ENCODE measurements around the gene ARHGAP20. TPM values are rescaled to one million over a fixed set of nuclear protein-coding genes. Genes with fewer than 3 reads are reported as not detected.

Gene ARHGAP20
- total and polyA plus RNA-seq, 2 experiments from 2014 or later: 0.31 TPM; not detected in 1

DNA sequence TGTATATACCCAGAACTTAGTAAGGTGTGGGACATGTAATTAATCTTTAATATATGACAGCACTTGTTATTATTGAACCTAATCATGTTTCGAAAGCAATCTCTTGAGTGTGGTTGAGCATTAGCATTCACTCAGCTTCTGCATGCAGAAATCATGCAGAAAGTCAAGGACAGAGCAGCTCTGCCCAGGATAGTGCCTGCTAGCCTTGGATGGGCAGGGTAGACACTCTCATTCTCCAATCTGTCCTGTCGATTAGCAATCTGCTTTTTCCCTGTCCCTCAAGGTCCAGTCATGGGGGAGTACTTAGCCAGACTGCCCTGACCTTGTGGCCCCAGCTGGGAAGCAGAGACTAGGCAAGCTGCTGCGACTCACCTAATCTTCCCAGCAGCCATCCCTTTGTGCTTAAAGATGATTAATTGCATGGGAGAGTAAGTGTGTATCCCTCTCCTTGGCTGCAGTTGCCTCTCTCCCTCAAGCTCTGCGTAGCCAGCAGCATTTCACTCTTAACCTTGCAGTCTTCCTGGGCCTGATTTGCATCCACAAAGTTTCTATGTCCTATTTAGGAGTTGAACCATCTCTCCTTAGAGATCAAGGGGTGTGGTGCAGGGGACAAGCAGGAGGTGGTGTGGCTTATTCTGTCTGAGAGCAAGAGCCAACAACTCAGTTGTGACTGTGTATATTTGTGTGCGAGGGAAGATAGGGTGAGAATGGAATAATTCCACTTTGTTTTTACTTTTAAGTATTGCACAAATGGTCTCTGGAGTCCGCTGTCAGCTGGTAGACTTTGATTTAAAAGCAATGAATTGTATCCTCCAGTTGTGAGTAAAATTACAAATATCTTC, 181.1 kb downstream of the ARHGAP20 start:
- no peak overlapping the region for H3K4me2 ChIP-seq
- no peaks in the 10 kb centered on the region for H3K79me2 ChIP-seq (replicated peaks; ENCODE audit: insufficient read depth)
- H3K4me3 Mint-ChIP-seq: no peak overlapping the region
- H4K20me1 ChIP-seq (replicated peaks; ENCODE audit: insufficient read depth): no peaks in the 10 kb centered on the region
- H3K36me3 ChIP-seq (ENCODE audit: insufficient read depth): no peaks in the 10 kb centered on the region
- no peaks in the 10 kb centered on the region for H3K4me1 Mint-ChIP-seq
- peaks cover 32% of the 10 kb centered on the region for H3K9me3 Mint-ChIP-seq
- TF ChIP-seq NANOG (IDR thresholded peaks at IDR 0.05; ENCODE audit: borderline replicate concordance): no peak
- no peak for TF ChIP-seq ZNF462 (CRISPR knock-in tag; IDR thresholded peaks at IDR 0.05)
- no peak for TF ChIP-seq EZH2 (IDR thresholded peaks at IDR 0.05; ENCODE audit: low read depth, unreplicated experiment)
- TF ChIP-seq ZNF114 (CRISPR knock-in tag; IDR thresholded peaks at IDR 0.05): no peak
- TF ChIP-seq JUNB (IDR thresholded peaks at IDR 0.05; ENCODE audit: unreplicated experiment): no peak
- no peak for TF ChIP-seq REST (IDR thresholded peaks at IDR 0.05; ENCODE audit: unreplicated experiment)
- no peak for TF ChIP-seq ETS1 (IDR thresholded peaks at IDR 0.05)
- no peak for TF ChIP-seq EZH2phosphoT487 (IDR thresholded peaks at IDR 0.05; ENCODE audit: unreplicated experiment)
- no peak for TF ChIP-seq POLR2AphosphoS5 (IDR thresholded peaks at IDR 0.05; ENCODE audit: low read depth)
- TF ChIP-seq CREB1 (CRISPR knock-in tag; IDR thresholded peaks at IDR 0.05; ENCODE audit: low read depth): no peak
- TF ChIP-seq STAT1 (IDR thresholded peaks at IDR 0.05; ENCODE audit: unreplicated experiment): no peak
- TF ChIP-seq, protein P1, sequence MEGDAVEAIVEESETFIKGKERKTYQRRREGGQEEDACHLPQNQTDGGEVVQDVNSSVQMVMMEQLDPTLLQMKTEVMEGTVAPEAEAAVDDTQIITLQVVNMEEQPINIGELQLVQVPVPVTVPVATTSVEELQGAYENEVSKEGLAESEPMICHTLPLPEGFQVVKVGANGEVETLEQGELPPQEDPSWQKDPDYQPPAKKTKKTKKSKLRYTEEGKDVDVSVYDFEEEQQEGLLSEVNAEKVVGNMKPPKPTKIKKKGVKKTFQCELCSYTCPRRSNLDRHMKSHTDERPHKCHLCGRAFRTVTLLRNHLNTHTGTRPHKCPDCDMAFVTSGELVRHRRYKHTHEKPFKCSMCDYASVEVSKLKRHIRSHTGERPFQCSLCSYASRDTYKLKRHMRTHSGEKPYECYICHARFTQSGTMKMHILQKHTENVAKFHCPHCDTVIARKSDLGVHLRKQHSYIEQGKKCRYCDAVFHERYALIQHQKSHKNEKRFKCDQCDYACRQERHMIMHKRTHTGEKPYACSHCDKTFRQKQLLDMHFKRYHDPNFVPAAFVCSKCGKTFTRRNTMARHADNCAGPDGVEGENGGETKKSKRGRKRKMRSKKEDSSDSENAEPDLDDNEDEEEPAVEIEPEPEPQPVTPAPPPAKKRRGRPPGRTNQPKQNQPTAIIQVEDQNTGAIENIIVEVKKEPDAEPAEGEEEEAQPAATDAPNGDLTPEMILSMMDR (conservative IDR thresholded peaks at IDR 0.05; ENCODE audit: low read depth in 2 of 2): no peak
- TF ChIP-seq ZNF331 (CRISPR knock-in tag; IDR thresholded peaks at IDR 0.05; ENCODE audit: low read depth): no peak
- peaks cover 8% of the 10 kb centered on the region; the same call in 2 of the 3 replicates for H3K36me3 Mint-ChIP-seq (ENCODE audit: low read depth)
- no peak overlapping the region for H3K27ac ChIP-seq (ENCODE audit: low read depth)
- no peak for ATAC-seq
- H2AFZ ChIP-seq: no peak overlapping the region
- H3K27me3 ChIP-seq (ENCODE audit: insufficient read depth): no peaks in the 10 kb centered on the region
- H3K4me1 ChIP-seq (ENCODE audit: insufficient read depth): no peaks in the 10 kb centered on the region
- peaks cover 10% of the 10 kb centered on the region for H3K9me2 ChIP-seq (ENCODE audit: insufficient read depth)
- peaks cover 2% of the 10 kb centered on the region for H3K27me3 Mint-ChIP-seq (ENCODE audit: insufficient read depth, low read depth, poor library complexity)
- no peak overlapping the region for H3K27ac Mint-ChIP-seq
- no peak overlapping the region for H3K4me3 ChIP-seq
- DNase-seq (ENCODE audit: low spot score): no peak
- H3F3A ChIP-seq (replicated peaks; ENCODE audit: low read depth): no peaks in the 10 kb centered on the region

Data from GM23338 (cell line).